Vagina (tissue), 2 donors: ENCODE measurements around the gene FAM111A.
"Not testable (repeated sequence)": the region's sequence is repeated elsewhere in the genome, so short reads cannot be mapped to it uniquely, and the experiment has no call there.

ENCODE experiments used
- POLR2AphosphoS5 ChIP-seq, 2 donors: sonication (generic); formaldehyde crosslinking; IDR thresholded peaks; one replicate each; pipeline ENCODE4 v1.9.0; 2017; ENCODE audit warnings: antibody characterized with exemption in 2 of 2, mild to moderate bottlenecking in 2 of 2, low read depth in 1 of 2; ENCODE audit not compliant: insufficient read depth in 1 of 2
- TF ChIP-seq, protein P1 (sequence below), 3 experiments: fragments of 450-650 bp in 2 of 3; fragments of 200-600 bp in 1 of 3; sonication (generic) in 1 of 3; IDR thresholded peaks; one replicate each; pipeline ENCODE4 v1.5.1; 2017 to 2019; ENCODE audit warnings: antibody characterized with exemption in 3 of 3, mild to moderate bottlenecking in 2 of 3, moderate library complexity in 2 of 3

DNA sequence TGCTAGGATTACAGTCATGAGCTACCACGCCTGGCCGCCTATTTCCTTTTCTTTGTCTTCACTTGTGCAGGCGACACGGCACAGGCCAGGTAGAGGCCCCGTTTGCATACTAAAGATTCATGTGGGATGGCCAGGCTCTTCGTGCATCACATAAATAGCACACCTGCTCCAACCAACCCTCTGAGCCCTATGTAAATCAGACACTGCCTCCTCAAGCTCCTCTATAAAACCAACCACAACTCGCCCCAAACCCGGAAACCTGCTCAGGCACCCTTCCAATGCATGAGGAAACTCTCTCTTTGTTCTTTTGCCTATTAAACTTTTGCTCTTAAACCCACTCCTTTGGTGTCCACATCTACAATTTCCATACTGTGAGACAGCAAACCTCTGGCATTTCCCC lies 44.7 kb upstream of the FAM111A start:
- TF ChIP-seq, protein P1, sequence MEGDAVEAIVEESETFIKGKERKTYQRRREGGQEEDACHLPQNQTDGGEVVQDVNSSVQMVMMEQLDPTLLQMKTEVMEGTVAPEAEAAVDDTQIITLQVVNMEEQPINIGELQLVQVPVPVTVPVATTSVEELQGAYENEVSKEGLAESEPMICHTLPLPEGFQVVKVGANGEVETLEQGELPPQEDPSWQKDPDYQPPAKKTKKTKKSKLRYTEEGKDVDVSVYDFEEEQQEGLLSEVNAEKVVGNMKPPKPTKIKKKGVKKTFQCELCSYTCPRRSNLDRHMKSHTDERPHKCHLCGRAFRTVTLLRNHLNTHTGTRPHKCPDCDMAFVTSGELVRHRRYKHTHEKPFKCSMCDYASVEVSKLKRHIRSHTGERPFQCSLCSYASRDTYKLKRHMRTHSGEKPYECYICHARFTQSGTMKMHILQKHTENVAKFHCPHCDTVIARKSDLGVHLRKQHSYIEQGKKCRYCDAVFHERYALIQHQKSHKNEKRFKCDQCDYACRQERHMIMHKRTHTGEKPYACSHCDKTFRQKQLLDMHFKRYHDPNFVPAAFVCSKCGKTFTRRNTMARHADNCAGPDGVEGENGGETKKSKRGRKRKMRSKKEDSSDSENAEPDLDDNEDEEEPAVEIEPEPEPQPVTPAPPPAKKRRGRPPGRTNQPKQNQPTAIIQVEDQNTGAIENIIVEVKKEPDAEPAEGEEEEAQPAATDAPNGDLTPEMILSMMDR (IDR thresholded peaks at IDR 0.05) = not testable (repeated sequence)
- not testable (repeated sequence) for TF ChIP-seq POLR2AphosphoS5 (IDR thresholded peaks at IDR 0.05; ENCODE audit: insufficient read depth in 1 of 2, low read depth in 1 of 2)
